ENCODE results near the gene CACNA2D2. TPM values are rescaled to one million over a fixed set of nuclear protein-coding genes. Genes with fewer than 3 reads are reported as not detected.

The CACNA2D2 gene
- total and polyA plus RNA-seq, 2 of the 8 experiments (the other 6 are each of a cell fraction or from before 2014, with no cell fraction given): 14.1 to 25.0 TPM

DNA sequence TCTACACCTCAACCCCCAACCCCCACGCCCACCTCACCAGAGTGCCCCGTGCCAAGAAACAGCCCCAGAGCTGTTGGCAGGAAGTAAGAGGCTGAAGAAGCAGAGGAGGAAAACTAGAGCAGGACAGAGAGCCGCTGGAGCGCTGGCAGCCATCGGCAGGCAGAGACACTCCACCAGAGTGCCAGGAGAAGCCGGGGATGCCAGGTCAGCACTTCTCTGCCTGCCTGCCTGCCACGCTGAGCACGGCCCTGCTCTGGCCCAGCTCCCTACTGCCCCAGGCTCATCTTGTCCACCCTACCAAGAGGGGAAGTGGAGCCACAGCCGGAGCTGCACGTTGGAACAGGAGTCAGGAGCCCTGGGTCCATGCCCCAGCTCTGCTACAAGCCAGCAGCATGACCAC, 29.7 kb downstream of the CACNA2D2 start:
- H3K4me1 ChIP-seq (replicated peaks in 1 of 4; ENCODE audit: control insufficient read depth in 3 of 4, insufficient read depth in 4 of 4, low read length in 3 of 4): peaks cover 0 to 8% (median under 1%) of the 10 kb centered on the region in 4 experiments; a peak in 5 of 7 replicates
- CTCF ChIA-PET (ENCODE audit: partially characterized antibody): interaction anchor here (0.7 to 6.1 kb wide), 10 partner anchors 9 to 117 kb away, joined by 3 to 34 read pairs (median 6); no protein-coding TSS in a partner anchor
- TF ChIP-seq GTF2F1 (IDR thresholded peaks at IDR 0.05; ENCODE audit: borderline replicate concordance, low read depth, low read length) (no peak), MAX (IDR thresholded peaks at IDR 0.05) (no peak), RXRA (IDR thresholded peaks at IDR 0.05; ENCODE audit: insufficient read depth, low read depth, low read length) (no peak), CREB1 (IDR thresholded peaks at IDR 0.05) (no peak), SAP30 (IDR thresholded peaks at IDR 0.05; ENCODE audit: insufficient read depth, insufficient replicate concordance, low read length) (no peak), KDM5A (IDR thresholded peaks at IDR 0.05; ENCODE audit: low read length) (no peak), KDM4A (IDR thresholded peaks at IDR 0.05; ENCODE audit: low read depth, low read length, severe bottlenecking) (no peak)

More for the DNA sequence above, 29.7 kb downstream of the CACNA2D2 start:
- Histone ChIP-seq H3K36me3 (ENCODE audit: control insufficient read depth in 2 of 4, insufficient read depth in 4 of 4, low read length in 3 of 4) (no peaks in the 10 kb centered on the region), H4K5ac (ENCODE audit: insufficient read length, low read depth, low read length) (no peak overlapping the region), H3K4me2 (ENCODE audit: insufficient read depth in 1 of 2, low read depth in 2 of 2, low read length in 2 of 2) (no peak overlapping the region), H3K27me3 (replicated peaks in 1 of 4; ENCODE audit: control insufficient read depth in 3 of 4, extremely low read depth in 1 of 4, insufficient read depth in 3 of 4, low read length in 3 of 4) (no peaks in the 10 kb centered on the region; a peak in 1 of 7 replicates), H3K79me2 (ENCODE audit: control insufficient read depth in 1 of 2, insufficient read depth in 2 of 2, low read length in 2 of 2) (no peaks in the 10 kb centered on the region), H2BK120ac (replicated peaks; ENCODE audit: low read depth, low read length) (no peak overlapping the region), H3K23ac (ENCODE audit: insufficient read length) (no peak overlapping the region), H3K79me1 (ENCODE audit: low read depth, low read length) (no peaks in the 10 kb centered on the region; the same call in 1 of the 2 replicates), H3K14ac (ENCODE audit: insufficient read length) (no peak overlapping the region), H3K4ac (replicated peaks; ENCODE audit: insufficient read length, low read depth, low read length) (no peak overlapping the region), H2BK20ac (ENCODE audit: low read length) (no peak overlapping the region), H3K9me3 (ENCODE audit: insufficient read depth in 2 of 2, low read depth in 1 of 2, low read length in 1 of 2) (no peaks in the 10 kb centered on the region), H3K23me2 (ENCODE audit: low read depth, low read length) (no peaks in the 10 kb centered on the region), H3K27ac (ENCODE audit: low read depth, low read length) (no peak overlapping the region), H4K91ac (replicated peaks; ENCODE audit: insufficient read length, low read length) (no peak overlapping the region), H2BK5ac (ENCODE audit: low read depth, low read length) (no peak overlapping the region), H3K4me3 (ENCODE audit: extremely low read depth in 1 of 4, insufficient read depth in 2 of 4, low read depth in 3 of 4, low read length in 4 of 4) (no peak overlapping the region), H2AFZ (ENCODE audit: low read length) (no peak overlapping the region), H3K56ac (replicated peaks; ENCODE audit: insufficient read length, low read depth, low read length) (no peak overlapping the region), H2BK15ac (ENCODE audit: low read length) (0 out of 2 replicates have a peak overlapping the region, but pooled peaks have one; percentile 46), H3K18ac (ENCODE audit: extremely low read depth, low read length) (no peak overlapping the region), H2AK5ac (ENCODE audit: low read depth, low read length) (no peak overlapping the region), H4K20me1 (replicated peaks in 1 of 2; ENCODE audit: control insufficient read depth in 1 of 2, insufficient read depth in 2 of 2, low read length in 2 of 2) (peaks cover 2 to 3% of the 10 kb centered on the region in 2 experiments), H3K9ac (replicated peaks in 1 of 4; ENCODE audit: extremely low read depth in 1 of 4, low read depth in 3 of 4, low read length in 3 of 4) (no peak overlapping the region), H4K8ac (ENCODE audit: extremely low read depth, insufficient read depth, low read length) (no peak overlapping the region; the same call in 1 of the 2 replicates), H2BK12ac (ENCODE audit: low read depth, low read length) (no peak overlapping the region)
- no peak for DNase-seq (ENCODE audit: low read depth in 1 of 2, low spot score in 2 of 2)
- POLR2A ChIA-PET (ENCODE audit: partially characterized antibody): interaction anchor here (0.9 to 2.2 kb wide), 2 partner anchors 8 to 51 kb away, joined by 3 to 7 read pairs; no protein-coding TSS in a partner anchor
- 89% methylated on average over 10 of the region's 10 CpGs; no CpG with 5 or more reads in 1 of the 2 experiments for WGBS, 2 experiments (ENCODE audit: extremely low coverage in 1 of 2, insufficient coverage in 1 of 2, insufficient read length in 1 of 2, insufficient replicate concordance in 2 of 2, low coverage in 1 of 2, low lambda C conversion rate in 2 of 2, missing lambda C conversion rate in 1 of 2)
- FAIRE-seq: no peak

Measured in H1 (cell line).